ENCODE data around the gene DMTF1. TPM values are rescaled to one million over a fixed set of nuclear protein-coding genes. Genes with fewer than 3 reads are reported as not detected.
A peak's percentile ranks its signal among the peaks of the same experiment; 100 is the strongest.

DMTF1 gene
- total and polyA plus RNA-seq, 9 donors = 38.2 to 107 (median 78.3) TPM

- Histone ChIP-seq H3K27me3 (no peaks in the 10 kb centered on the region), H3K4me1 (ENCODE audit: insufficient read depth) (peaks cover 4% of the 10 kb centered on the region), H3K36me3 (no peaks in the 10 kb centered on the region), H3K9me3 (no peaks in the 10 kb centered on the region), H3K4me3 (peak overlapping the region; percentile 88), H3K27ac (no peak overlapping the region)
- no peak for DNase-seq
- TF ChIP-seq POLR2A (IDR thresholded peaks at IDR 0.05) (no peak), EP300 (IDR thresholded peaks at IDR 0.05) (no peak)
- TF ChIP-seq, protein P1, sequence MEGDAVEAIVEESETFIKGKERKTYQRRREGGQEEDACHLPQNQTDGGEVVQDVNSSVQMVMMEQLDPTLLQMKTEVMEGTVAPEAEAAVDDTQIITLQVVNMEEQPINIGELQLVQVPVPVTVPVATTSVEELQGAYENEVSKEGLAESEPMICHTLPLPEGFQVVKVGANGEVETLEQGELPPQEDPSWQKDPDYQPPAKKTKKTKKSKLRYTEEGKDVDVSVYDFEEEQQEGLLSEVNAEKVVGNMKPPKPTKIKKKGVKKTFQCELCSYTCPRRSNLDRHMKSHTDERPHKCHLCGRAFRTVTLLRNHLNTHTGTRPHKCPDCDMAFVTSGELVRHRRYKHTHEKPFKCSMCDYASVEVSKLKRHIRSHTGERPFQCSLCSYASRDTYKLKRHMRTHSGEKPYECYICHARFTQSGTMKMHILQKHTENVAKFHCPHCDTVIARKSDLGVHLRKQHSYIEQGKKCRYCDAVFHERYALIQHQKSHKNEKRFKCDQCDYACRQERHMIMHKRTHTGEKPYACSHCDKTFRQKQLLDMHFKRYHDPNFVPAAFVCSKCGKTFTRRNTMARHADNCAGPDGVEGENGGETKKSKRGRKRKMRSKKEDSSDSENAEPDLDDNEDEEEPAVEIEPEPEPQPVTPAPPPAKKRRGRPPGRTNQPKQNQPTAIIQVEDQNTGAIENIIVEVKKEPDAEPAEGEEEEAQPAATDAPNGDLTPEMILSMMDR (IDR thresholded peaks at IDR 0.05) = no peak
- intact Hi-C loops (cut with DNase I) = loop anchor here in 2 of 4 donors (2.0 to 10.0 kb wide), 2 partner anchors 63 kb away; partner anchors contain the start of gene DMTF1 (in 1 of the 2)
- WGBS, 3 donors = 41 to 51% (median 46%) methylated on average over 9 of the region's 9 CpGs
These were observed 65.9 kb downstream of the DMTF1 start for GRCh38 chr7:87217983-87218653.

DNA sequence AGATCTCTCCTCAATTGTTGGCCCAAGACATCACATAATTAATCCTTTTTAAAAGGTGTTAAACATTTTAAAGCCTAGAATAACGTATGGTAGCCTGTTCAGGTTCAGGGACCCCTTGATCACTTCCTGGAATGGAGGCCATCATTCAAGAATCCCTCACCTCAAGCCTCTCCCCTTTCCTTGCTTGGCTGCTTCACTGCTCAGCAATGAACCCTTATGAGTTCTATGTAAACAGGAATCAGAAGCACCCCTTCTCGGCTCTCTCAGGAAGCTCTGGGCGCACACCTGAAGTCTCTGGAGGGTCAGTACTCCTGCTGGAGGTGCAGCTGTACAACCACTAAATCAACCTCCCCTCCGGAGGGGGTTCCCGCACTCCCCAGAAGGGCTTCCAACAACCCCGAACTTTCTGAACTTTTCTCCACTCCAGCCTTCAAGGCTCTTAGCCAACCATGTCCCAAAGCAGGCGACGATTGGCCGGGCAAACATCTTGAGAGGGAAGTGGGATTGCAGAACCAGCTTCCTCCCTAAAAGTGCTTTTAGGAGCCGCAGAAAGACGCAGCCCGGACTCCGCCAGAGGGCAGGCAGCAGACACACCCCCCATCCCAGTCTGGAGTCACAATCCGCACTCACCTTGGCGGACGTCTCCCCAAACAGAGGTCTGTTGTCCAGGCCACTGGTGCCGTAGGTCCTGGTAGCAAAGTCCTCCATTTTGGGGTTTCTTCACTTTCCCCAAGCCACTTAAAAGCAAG lies 66.7 kb downstream of the DMTF1 start:
- H3K36me3 ChIP-seq = no peaks in the 10 kb centered on the region
- 1 to 2% (median 1%) methylated on average over 17 of the region's 17 CpGs for WGBS, 3 donors
- no peaks in the 10 kb centered on the region for H3K27me3 ChIP-seq
- peak overlapping the region; percentile 65 to 92 for H3K27ac ChIP-seq
- intact Hi-C loops (cut with DNase I) = loop anchor here in 1 of 4 donors (10.0 kb wide), 1 partner anchor 64 kb away; the partner anchor contains the start of gene DMTF1
- H3K4me1 ChIP-seq (ENCODE audit: insufficient read depth) = peaks cover 4% of the 10 kb centered on the region
- DNase-seq = peak; percentile 40 to 65 (median 56)
- TF ChIP-seq POLR2A (IDR thresholded peaks at IDR 0.05) (no peak), EP300 (IDR thresholded peaks at IDR 0.05) (no peak)
- TF ChIP-seq, protein P1 (IDR thresholded peaks at IDR 0.05) = no peak
- no peaks in the 10 kb centered on the region for H3K9me3 ChIP-seq
- peak overlapping the region; percentile 88 for H3K4me3 ChIP-seq

- Histone ChIP-seq H3K36me3 (no peaks in the 10 kb centered on the region), H3K9me3 (no peaks in the 10 kb centered on the region), H3K4me1 (ENCODE audit: insufficient read depth) (peaks cover 4% of the 10 kb centered on the region), H3K4me3 (peak within 1 kb of the TSS; percentile 88), H3K27ac (peak within 1 kb of the TSS; percentile 65 to 92), H3K27me3 (no peaks in the 10 kb centered on the region)
- TF ChIP-seq EP300 (IDR thresholded peaks at IDR 0.05) (no peak), POLR2A (IDR thresholded peaks at IDR 0.05) (peak; percentile 49)
- TF ChIP-seq, protein P1 (IDR thresholded peaks at IDR 0.05) = peak in 1 of 3 donors; percentile 25
- 0 to 1% (median 1%) methylated on average over 41 of the region's 41 CpGs for WGBS, 3 donors
- peak; percentile 77 to 86 (median 79) for DNase-seq
- intact Hi-C loops (cut with DNase I) = loop anchor here in 2 of 4 donors (5.0 to 10.0 kb wide), 3 partner anchors 65 to 275 kb away; partner anchors contain the start of gene DMTF1 (in 2 of the 2)
These were observed 67.3 kb downstream of the DMTF1 start, which contains the start of gene TMEM243 for GRCh38 chr7:87219545-87220025. TMEM243 (minus strand) TSS chr7:87219732; CDS start chr7:87219503, 229 bp downstream.

- Histone ChIP-seq H3K36me3 (no peaks in the 10 kb centered on the region), H3K4me1 (ENCODE audit: insufficient read depth) (peaks cover 4% of the 10 kb centered on the region), H3K9me3 (no peaks in the 10 kb centered on the region), H3K27me3 (no peaks in the 10 kb centered on the region), H3K4me3 (peak overlapping the region; percentile 88), H3K27ac (peak overlapping the region; percentile 65 to 92)
- DNase-seq = peak; percentile 74 to 82 (median 79)
- intact Hi-C loops (cut with DNase I) = loop anchor here in 1 of 4 donors (5.0 to 10.0 kb wide), 2 partner anchors 68 to 275 kb away; partner anchors contain the start of gene DMTF1
- TF ChIP-seq POLR2A (IDR thresholded peaks at IDR 0.05) = peak; percentile 75
- TF ChIP-seq, protein P1 (IDR thresholded peaks at IDR 0.05) = no peak
- 0 to 1% (median 0%) methylated on average over 68 to 75 of the region's 75 CpGs for WGBS, 3 donors
These were observed 67.9 kb downstream of the DMTF1 start for GRCh38 chr7:87220026-87220733.
